UCSD-AML1 (cell line): ENCODE results near the gene SWI5.
A peak's percentile ranks its signal among the peaks of the same experiment; 100 is the strongest.

ENCODE experiments used
- DNase-seq: peaks from one replicate; lab custom pipeline; 2025; ENCODE audit not compliant: unreplicated experiment; lab: John Stamatoyannopoulos, UW

SWI5 gene

GRCh38 chr9:128314697-128315096, 38.6 kb downstream of the SWI5 start:
- DNase-seq: no peak

- peak; percentile 24 for DNase-seq
Measured at GRCh38 chr9:128316421-128316820, 40.3 kb downstream of the SWI5 start.

- no peak for DNase-seq
Measured at GRCh38 chr9:128317629-128318028, 41.6 kb downstream of the SWI5 start.

GRCh38 chr9:128321343-128321742, 45.3 kb downstream of the SWI5 start:
- DNase-seq: no peak

GRCh38 chr9:128321879-128322403, 45.9 kb downstream of the SWI5 start:
- DNase-seq: no peak

- peak; percentile 94 for DNase-seq
Measured at GRCh38 chr9:128322404-128323211, 46.5 kb downstream of the SWI5 start, which contains the start of the genes COQ4 and TRUB2. Gene COQ4, plus strand, starts transcription at chr9:128322839. Its CDS starts 20 bp downstream, at chr9:128322859. Gene TRUB2, minus strand, starts transcription at chr9:128322447. Its CDS starts 39 bp downstream, at chr9:128322408.

- DNase-seq: no peak
Measured at GRCh38 chr9:128323212-128323730, 47.2 kb downstream of the SWI5 start.

- DNase-seq: no peak
Measured at GRCh38 chr9:128323791-128324190, 47.7 kb downstream of the SWI5 start.

GRCh38 chr9:128324401-128324800, 48.3 kb downstream of the SWI5 start:
- no peak for DNase-seq

GRCh38 chr9:128325629-128326028, 49.6 kb downstream of the SWI5 start:
- DNase-seq: no peak

- DNase-seq: no peak
Measured at GRCh38 chr9:128333451-128333869, 57.4 kb downstream of the SWI5 start.

- DNase-seq: no peak
Measured at GRCh38 chr9:128335161-128335560, 59.1 kb downstream of the SWI5 start.

GRCh38 chr9:128335914-128336313, 59.8 kb downstream of the SWI5 start:
- no peak for DNase-seq

GRCh38 chr9:128337936-128338335, 61.9 kb downstream of the SWI5 start:
- no peak for DNase-seq
